ENCODE results near the gene S1PR4. TPM values are rescaled to one million over a fixed set of nuclear protein-coding genes. Genes with fewer than 3 reads are reported as not detected.

S1PR4 gene
- total and polyA plus RNA-seq, 2 of the 13 experiments (the other 11 are each of a cell fraction or from before 2014, with no cell fraction given), result 0.07 to 0.09 TPM

DNA sequence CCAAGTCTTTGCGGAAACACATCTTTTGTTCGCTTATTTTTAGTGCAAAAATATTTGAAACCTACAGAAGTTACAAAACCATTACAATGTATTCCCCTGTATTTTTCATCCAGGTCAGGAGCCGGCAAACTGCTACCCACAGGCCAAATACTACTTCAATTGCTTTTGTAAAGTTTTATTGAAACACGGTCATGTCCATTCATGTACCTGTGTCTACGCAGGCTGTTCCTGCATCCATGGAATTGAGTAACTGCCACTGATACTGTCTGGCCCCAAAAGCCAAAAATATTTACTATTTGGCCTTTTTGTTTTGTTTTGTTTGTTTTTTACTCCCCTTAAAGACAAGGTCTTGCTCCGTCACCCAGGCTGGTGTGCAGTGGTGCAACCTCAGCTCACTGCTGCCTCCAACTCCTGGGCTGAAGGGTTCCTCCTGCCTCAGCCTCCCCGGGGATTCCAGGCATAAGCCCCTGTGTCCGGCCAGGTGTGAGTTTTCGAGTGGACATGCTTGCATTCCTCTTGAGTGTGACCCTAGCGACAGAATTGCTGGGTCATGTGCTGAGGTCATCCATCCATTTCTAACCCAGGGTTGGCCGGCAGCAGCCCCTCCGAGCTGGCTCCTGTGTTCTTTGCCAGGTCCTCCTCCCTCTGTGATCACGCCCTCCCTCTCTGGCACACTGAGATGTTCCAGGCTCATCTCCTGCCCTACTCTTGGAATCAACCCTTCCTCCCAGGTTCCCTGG, 10.9 kb upstream of the S1PR4 start:
- H3K27me3 ChIP-seq (ENCODE audit: control insufficient read depth in 1 of 2, insufficient read depth in 2 of 2, low read length in 2 of 2), result no peaks in the 10 kb centered on the region; a peak in 2 of 5 replicates
- no peaks in the 10 kb centered on the region for H3K9me3 ChIP-seq (ENCODE audit: low read length)
- TF ChIP-seq, protein P1, sequence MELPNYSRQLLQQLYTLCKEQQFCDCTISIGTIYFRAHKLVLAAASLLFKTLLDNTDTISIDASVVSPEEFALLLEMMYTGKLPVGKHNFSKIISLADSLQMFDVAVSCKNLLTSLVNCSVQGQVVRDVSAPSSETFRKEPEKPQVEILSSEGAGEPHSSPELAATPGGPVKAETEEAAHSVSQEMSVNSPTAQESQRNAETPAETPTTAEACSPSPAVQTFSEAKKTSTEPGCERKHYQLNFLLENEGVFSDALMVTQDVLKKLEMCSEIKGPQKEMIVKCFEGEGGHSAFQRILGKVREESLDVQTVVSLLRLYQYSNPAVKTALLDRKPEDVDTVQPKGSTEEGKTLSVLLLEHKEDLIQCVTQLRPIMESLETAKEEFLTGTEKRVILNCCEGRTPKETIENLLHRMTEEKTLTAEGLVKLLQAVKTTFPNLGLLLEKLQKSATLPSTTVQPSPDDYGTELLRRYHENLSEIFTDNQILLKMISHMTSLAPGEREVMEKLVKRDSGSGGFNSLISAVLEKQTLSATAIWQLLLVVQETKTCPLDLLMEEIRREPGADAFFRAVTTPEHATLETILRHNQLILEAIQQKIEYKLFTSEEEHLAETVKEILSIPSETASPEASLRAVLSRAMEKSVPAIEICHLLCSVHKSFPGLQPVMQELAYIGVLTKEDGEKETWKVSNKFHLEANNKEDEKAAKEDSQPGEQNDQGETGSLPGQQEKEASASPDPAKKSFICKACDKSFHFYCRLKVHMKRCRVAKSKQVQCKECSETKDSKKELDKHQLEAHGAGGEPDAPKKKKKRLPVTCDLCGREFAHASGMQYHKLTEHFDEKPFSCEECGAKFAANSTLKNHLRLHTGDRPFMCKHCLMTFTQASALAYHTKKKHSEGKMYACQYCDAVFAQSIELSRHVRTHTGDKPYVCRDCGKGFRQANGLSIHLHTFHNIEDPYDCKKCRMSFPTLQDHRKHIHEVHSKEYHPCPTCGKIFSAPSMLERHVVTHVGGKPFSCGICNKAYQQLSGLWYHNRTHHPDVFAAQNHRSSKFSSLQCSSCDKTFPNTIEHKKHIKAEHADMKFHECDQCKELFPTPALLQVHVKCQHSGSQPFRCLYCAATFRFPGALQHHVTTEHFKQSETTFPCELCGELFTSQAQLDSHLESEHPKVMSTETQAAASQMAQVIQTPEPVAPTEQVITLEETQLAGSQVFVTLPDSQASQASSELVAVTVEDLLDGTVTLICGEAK (IDR thresholded peaks at IDR 0.05), result peak; percentile 43
- TF ChIP-seq, protein P1 (CRISPR knock-in tag; IDR thresholded peaks at IDR 0.05), result peak; percentile 88
- no peak for TF ChIP-seq ZNF749 (CRISPR knock-in tag; IDR thresholded peaks at IDR 0.05; ENCODE audit: borderline replicate concordance)
- in situ Hi-C loops (cut with HindIII; ENCODE audit: extremely low pct_ligation_motif_present, low pct_unique_long_range_greater_than_20kb) (loop anchor here (10.0 kb wide), 1 partner anchor 213 kb away; no protein-coding TSS in a partner anchor), intact Hi-C loops (cut with micrococcal nuclease; ENCODE audit: unreplicated experiment) (no loop called here)
- ChIA-PET CTCF (ENCODE audit: low intra/inter-chr PET ratio, low total read pairs) (no interaction called here), POLR2A (no interaction called here)
- H3K4me1 ChIP-seq (ENCODE audit: insufficient read depth, low read length), result peaks cover 33% of the 10 kb centered on the region
- ATAC-seq, result no peak
- no peak overlapping the region for H3K27ac ChIP-seq (ENCODE audit: extremely low read length, insufficient read depth, low read length)
- H3K4me3 ChIP-seq (replicated peaks in 1 of 3; ENCODE audit: insufficient read depth in 1 of 3, low read depth in 2 of 3, low read length in 3 of 3), result no peak overlapping the region
- no TSS peak for BruUV-seq (replicated peaks)
- H3K4me2 ChIP-seq (ENCODE audit: low read depth, low read length), result no peak overlapping the region
- DNase-seq (ENCODE audit: low spot score), result no peak
- H3K9ac ChIP-seq (ENCODE audit: insufficient read depth, low read depth, low read length), result no peak overlapping the region
- 23% methylated on average over 13 of the region's 13 CpGs for WGBS (ENCODE audit: low lambda C conversion rate)
- no peak for FAIRE-seq
- H3K36me3 ChIP-seq (replicated peaks in 1 of 2; ENCODE audit: control insufficient read depth in 1 of 2, insufficient read depth in 2 of 2, low read length in 2 of 2), result no peaks in the 10 kb centered on the region
- H4K20me1 ChIP-seq (ENCODE audit: insufficient read depth, low read length), result no peaks in the 10 kb centered on the region
- H2AFZ ChIP-seq (ENCODE audit: low read length), result no peak overlapping the region
- H3K79me2 ChIP-seq (ENCODE audit: insufficient read depth, low read length), result no peaks in the 10 kb centered on the region

Measured in HepG2 (cell line).